ENCODE results near the gene MMP15. TPM values are rescaled to one million over a fixed set of nuclear protein-coding genes. Genes with fewer than 3 reads are reported as not detected.

The MMP15 gene
- total and polyA plus RNA-seq, 2 donors (not counting 3 experiments of a cell fraction or from before 2014, with no cell fraction given): 12.6 to 16.0 TPM

- intact Hi-C loops (cut with micrococcal nuclease): no loop called here
- H3K27ac ChIP-seq (ENCODE audit: insufficient read depth, low read depth, low read length): no peak overlapping the region
- BruUV-seq (replicated peaks): no TSS peak
- H3K9me1 ChIP-seq (replicated peaks; ENCODE audit: control insufficient read depth, extremely low read depth, insufficient read depth, low read length): no peaks in the 10 kb centered on the region
- no peak overlapping the region for H3K9ac ChIP-seq (replicated peaks; ENCODE audit: extremely low read depth, insufficient read depth, low read length)
- H2AFZ ChIP-seq (ENCODE audit: low read depth, low read length): no peak overlapping the region
- TF ChIP-seq CTCF (IDR thresholded peaks at IDR 0.05; ENCODE audit: extremely low read depth in 1 of 2, insufficient read depth in 1 of 2, low read depth in 1 of 2, low read length in 2 of 2): no peak
- no peak for TF ChIP-seq POLR2AphosphoS5 (IDR thresholded peaks at IDR 0.05; ENCODE audit: insufficient read depth, low read depth, low read length)
- TF ChIP-seq GATA2 (IDR thresholded peaks at IDR 0.05; ENCODE audit: insufficient read depth, insufficient read length, low read depth, low read length): no peak
- TF ChIP-seq MAX (IDR thresholded peaks at IDR 0.05; ENCODE audit: insufficient read depth, insufficient read length): no peak
- no peak for TF ChIP-seq EZH2 (IDR thresholded peaks at IDR 0.05; ENCODE audit: borderline replicate concordance, low read depth, low read length, severe bottlenecking)
- no peak for TF ChIP-seq FOS (IDR thresholded peaks at IDR 0.05; ENCODE audit: borderline replicate concordance, insufficient read depth, low read length)
- no peak for TF ChIP-seq POLR2A (IDR thresholded peaks at IDR 0.05; ENCODE audit: low read depth, low read length)
- TF ChIP-seq MYC (IDR thresholded peaks at IDR 0.05; ENCODE audit: low read depth, low read length): no peak
- no peak for TF ChIP-seq JUN (IDR thresholded peaks at IDR 0.05; ENCODE audit: borderline replicate concordance, insufficient read depth, insufficient read length, low read depth)
- no peaks in the 10 kb centered on the region for H3K79me2 ChIP-seq (ENCODE audit: control insufficient read depth, insufficient read depth, low read length)
- H3K9me3 ChIP-seq (replicated peaks; ENCODE audit: control insufficient read depth, insufficient read depth, low read length): no peaks in the 10 kb centered on the region
- no peaks in the 10 kb centered on the region for H4K20me1 ChIP-seq (replicated peaks; ENCODE audit: control insufficient read depth, extremely low read depth, insufficient read depth, low read length)
- CTCF ChIA-PET: interaction anchor here (1.1 to 1.6 kb wide), 5 partner anchors 9 to 288 kb away, joined by 3 to 4 read pairs (median 3); no protein-coding TSS in a partner anchor
- POLR2A ChIA-PET: no interaction called here
- no peak overlapping the region for H3K4me2 ChIP-seq (ENCODE audit: insufficient read depth, low read length)
- peaks cover 8 to 20% of the 10 kb centered on the region in 2 experiments for H3K36me3 ChIP-seq (ENCODE audit: control insufficient read depth in 2 of 2, extremely low read depth in 1 of 2, insufficient read depth in 2 of 2, low read length in 2 of 2)
- FAIRE-seq: no peak
- peaks cover 3% of the 10 kb centered on the region for H3K4me1 ChIP-seq (ENCODE audit: control insufficient read depth, extremely low read depth, insufficient read depth, low read length)
- dilution Hi-C loops (cut with MboI; ENCODE audit: extremely low pct_ligation_motif_present, low sequenced_read_pairs): no loop called here
- no peaks in the 10 kb centered on the region for H3K27me3 ChIP-seq (ENCODE audit: control insufficient read depth in 2 of 2, insufficient read depth in 2 of 2, low read length in 2 of 2)
- no peak for DNase-seq (ENCODE audit: low read depth, low spot score)
- no peak overlapping the region for H3K4me3 ChIP-seq (replicated peaks in 1 of 3; ENCODE audit: insufficient read depth in 1 of 3, low read depth in 1 of 3, low read length in 3 of 3)
Observed at GRCh38 chr16:58010886-58011285, 14.7 kb upstream of the MMP15 start.

All from endothelial cell of umbilical vein (primary cell).